IPS DF 6.9 (cell line): ENCODE data around the gene ARNT2.
"Not testable (repeated sequence)": the region's sequence is repeated elsewhere in the genome, so short reads cannot be mapped to it uniquely, and the experiment has no call there.

ENCODE experiments used
- DNase-seq: peaks from one replicate; pipeline ENCODE4 v3.0.0-alpha.2; 2013; ENCODE audit warnings: low read depth, low spot score
- H3K27ac ChIP-seq: one replicate; pipeline ENCODE4 v1.5.1; 2013; ENCODE audit warnings: low read length, control low read depth
- H3K27me3 ChIP-seq: 2 replicates; pipeline ENCODE4 v1.6.1; 2013; ENCODE audit warnings: mild to moderate bottlenecking, low read length; ENCODE audit not compliant: control insufficient read depth, insufficient read depth
- H3K36me3 ChIP-seq: 2 replicates; pipeline ENCODE4 v1.6.1; 2013; ENCODE audit warnings: low read length; ENCODE audit not compliant: control insufficient read depth, insufficient read depth
- H3K4me1 ChIP-seq: 2 replicates; pipeline ENCODE4 v1.6.1; 2013; ENCODE audit warnings: low read length; ENCODE audit not compliant: control insufficient read depth, insufficient read depth
- H3K4me3 ChIP-seq: 2 replicates; pipeline ENCODE4 v1.5.1; 2013; ENCODE audit warnings: mild to moderate bottlenecking, low read length
- H3K9me3 ChIP-seq: 2 replicates; pipeline ENCODE4 v1.6.1; 2013; ENCODE audit warnings: low read length, inconsistent platforms; ENCODE audit not compliant: control insufficient read depth, insufficient read depth
- WGBS: extraction: QIAGEN DNeasy Blood & Tissue Kit; methylation state at CpG from one replicate; pipeline ENCODE4 v1.1.7; 2013; ENCODE audit warnings: mixed read lengths, missing lambda C conversion rate; ENCODE audit not compliant: insufficient read length, insufficient coverage; 5-methylcytosine and 5-hydroxymethylcytosine counted together

ARNT2 gene

GRCh38 chr15:80645494-80646065 lies 241.4 kb downstream of the ARNT2 start:
- H3K36me3 ChIP-seq = no peaks in the 10 kb centered on the region
- no peaks in the 10 kb centered on the region for H3K27me3 ChIP-seq
- no peaks in the 10 kb centered on the region for H3K4me1 ChIP-seq
- H3K4me3 ChIP-seq = no peak overlapping the region
- H3K9me3 ChIP-seq = no peaks in the 10 kb centered on the region
- no peak for DNase-seq
- H3K27ac ChIP-seq = no peak overlapping the region
- no CpG with 5 or more reads among the region's 4 CpGs for WGBS

GRCh38 chr15:80647424-80647823 lies 243.2 kb downstream of the ARNT2 start:
- H3K4me1 ChIP-seq, H3K27me3 ChIP-seq, H3K9me3 ChIP-seq, H3K4me3 ChIP-seq, DNase-seq, H3K27ac ChIP-seq, H3K36me3 ChIP-seq: not testable (repeated sequence)
- no CpG with 5 or more reads among the region's 30 CpGs for WGBS
